ENCODE data around the gene MVP. TPM values are rescaled to one million over a fixed set of nuclear protein-coding genes. Genes with fewer than 3 reads are reported as not detected.
"Not testable (repeated sequence)": the region's sequence is repeated elsewhere in the genome, so short reads cannot be mapped to it uniquely, and the experiment has no call there.

Gene MVP
- total RNA-seq, 2 donors from 2014 or later = 44.4 to 77.9 TPM

DNA sequence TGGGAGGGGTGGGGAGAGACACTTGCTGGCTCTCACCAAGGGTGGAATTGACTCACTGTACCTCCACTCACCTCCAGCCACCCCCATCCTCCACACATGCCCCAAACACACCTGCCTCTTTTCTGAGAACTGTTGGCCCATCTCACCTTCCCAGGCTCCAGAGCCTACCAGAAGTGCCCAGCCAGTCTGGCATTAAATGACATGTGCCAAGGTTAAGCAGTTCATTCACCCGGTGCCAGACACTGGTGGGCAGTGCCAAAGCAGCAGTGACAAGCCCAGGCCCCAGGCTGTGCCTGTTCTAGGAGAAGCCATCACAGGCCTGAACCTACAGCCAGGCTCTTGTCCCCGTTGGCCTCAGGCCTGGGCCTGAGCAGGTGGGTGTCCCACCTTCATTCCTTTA is 11.2 kb downstream of the MVP start:
- Histone ChIP-seq H3K27ac (no peak overlapping the region), H3K9me3 (no peaks in the 10 kb centered on the region), H3K4me1 (no peaks in the 10 kb centered on the region), H3K4me3 (no peak overlapping the region), H3K36me3 (peaks cover 54% of the 10 kb centered on the region), H3K27me3 (no peaks in the 10 kb centered on the region)
- TF ChIP-seq, protein P1, sequence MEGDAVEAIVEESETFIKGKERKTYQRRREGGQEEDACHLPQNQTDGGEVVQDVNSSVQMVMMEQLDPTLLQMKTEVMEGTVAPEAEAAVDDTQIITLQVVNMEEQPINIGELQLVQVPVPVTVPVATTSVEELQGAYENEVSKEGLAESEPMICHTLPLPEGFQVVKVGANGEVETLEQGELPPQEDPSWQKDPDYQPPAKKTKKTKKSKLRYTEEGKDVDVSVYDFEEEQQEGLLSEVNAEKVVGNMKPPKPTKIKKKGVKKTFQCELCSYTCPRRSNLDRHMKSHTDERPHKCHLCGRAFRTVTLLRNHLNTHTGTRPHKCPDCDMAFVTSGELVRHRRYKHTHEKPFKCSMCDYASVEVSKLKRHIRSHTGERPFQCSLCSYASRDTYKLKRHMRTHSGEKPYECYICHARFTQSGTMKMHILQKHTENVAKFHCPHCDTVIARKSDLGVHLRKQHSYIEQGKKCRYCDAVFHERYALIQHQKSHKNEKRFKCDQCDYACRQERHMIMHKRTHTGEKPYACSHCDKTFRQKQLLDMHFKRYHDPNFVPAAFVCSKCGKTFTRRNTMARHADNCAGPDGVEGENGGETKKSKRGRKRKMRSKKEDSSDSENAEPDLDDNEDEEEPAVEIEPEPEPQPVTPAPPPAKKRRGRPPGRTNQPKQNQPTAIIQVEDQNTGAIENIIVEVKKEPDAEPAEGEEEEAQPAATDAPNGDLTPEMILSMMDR (IDR thresholded peaks at IDR 0.05) = no peak
- no peak for DNase-seq (ENCODE audit: low spot score)

DNA sequence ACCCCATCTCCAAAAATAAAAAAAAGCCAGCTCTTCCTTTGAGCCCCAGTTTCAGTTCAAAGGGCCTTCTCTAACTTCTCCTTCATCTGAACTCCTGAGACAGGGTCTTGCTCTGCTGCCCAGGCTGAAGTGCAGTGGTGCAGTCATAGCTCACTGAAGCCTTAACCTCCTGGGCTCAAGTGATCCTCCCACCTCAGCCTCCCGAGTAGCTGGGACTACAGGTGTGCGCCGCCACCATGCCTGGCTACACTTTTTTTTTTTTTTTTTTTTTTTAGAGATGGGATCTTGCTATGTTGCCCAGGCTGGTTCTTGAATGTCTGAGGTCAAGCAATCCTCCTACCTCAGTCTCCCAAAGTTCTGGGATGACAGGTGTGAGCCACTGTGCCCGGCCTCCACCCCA is 13.0 kb downstream of the MVP start:
- H3K27ac ChIP-seq; H3K27me3 ChIP-seq; H3K4me1 ChIP-seq; H3K9me3 ChIP-seq; H3K4me3 ChIP-seq; DNase-seq (ENCODE audit: low spot score): not testable (repeated sequence)
- H3K36me3 ChIP-seq = peaks cover 66% of the 10 kb centered on the region

- no peaks in the 10 kb centered on the region for H3K9me3 ChIP-seq
- TF ChIP-seq, protein P1 (IDR thresholded peaks at IDR 0.05) = no peak
- H3K4me1 ChIP-seq = no peaks in the 10 kb centered on the region
- no peaks in the 10 kb centered on the region for H3K27me3 ChIP-seq
- H3K27ac ChIP-seq = no peak overlapping the region
- H3K36me3 ChIP-seq = peaks cover 69% of the 10 kb centered on the region
- no peak overlapping the region for H3K4me3 ChIP-seq
- no peak for DNase-seq (ENCODE audit: low spot score)
These were observed 13.8 kb downstream of the MVP start for GRCh38 chr16:29834079-29834478.

DNA sequence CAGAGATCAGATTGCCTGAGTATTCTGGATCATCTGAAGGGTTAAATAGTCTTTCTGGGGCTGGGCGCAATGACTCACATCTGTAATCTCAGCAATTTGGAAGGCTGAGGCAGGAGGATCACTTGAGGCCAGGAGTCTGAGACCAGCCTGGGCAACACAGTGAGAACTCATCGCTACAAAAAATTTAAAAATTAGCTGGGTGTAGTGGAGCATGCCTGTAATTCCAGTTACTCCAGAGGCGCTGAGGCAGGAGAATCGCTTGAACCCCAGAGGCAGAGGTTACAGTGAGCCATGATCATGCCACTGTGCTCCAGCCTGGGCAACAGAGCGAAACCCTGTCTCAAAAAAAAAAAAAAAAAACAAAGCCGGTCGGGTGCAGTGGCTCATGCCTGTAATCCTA is 15.7 kb downstream of the MVP start:
- DNase-seq (ENCODE audit: low spot score) = no peak
- Histone ChIP-seq H3K36me3 (peaks cover 85% of the 10 kb centered on the region), H3K27ac (no peak overlapping the region), H3K4me1 (no peaks in the 10 kb centered on the region), H3K9me3 (no peaks in the 10 kb centered on the region), H3K27me3 (no peaks in the 10 kb centered on the region), H3K4me3 (no peak overlapping the region)
- TF ChIP-seq, protein P1 (IDR thresholded peaks at IDR 0.05) = no peak

GRCh38 chr16:29836623-29837022 is 16.4 kb downstream of the MVP start:
- TF ChIP-seq, protein P1 (IDR thresholded peaks at IDR 0.05) = no peak
- H3K9me3 ChIP-seq = no peaks in the 10 kb centered on the region
- H3K36me3 ChIP-seq = peaks cover 85% of the 10 kb centered on the region
- no peak for DNase-seq (ENCODE audit: low spot score)
- no peak overlapping the region for H3K4me3 ChIP-seq
- H3K27ac ChIP-seq = no peak overlapping the region
- H3K4me1 ChIP-seq = no peaks in the 10 kb centered on the region
- no peaks in the 10 kb centered on the region for H3K27me3 ChIP-seq

- H3K4me3 ChIP-seq = no peak overlapping the region
- H3K27me3 ChIP-seq = no peaks in the 10 kb centered on the region
These were observed 17.6 kb downstream of the MVP start for GRCh38 chr16:29837841-29838240.

More at GRCh38 chr16:29837841-29838240, 17.6 kb downstream of the MVP start:
- TF ChIP-seq, protein P1 (IDR thresholded peaks at IDR 0.05) = no peak
- DNase-seq (ENCODE audit: low spot score) = no peak
- Histone ChIP-seq H3K4me1 (no peaks in the 10 kb centered on the region), H3K27ac (no peak overlapping the region), H3K36me3 (peaks cover 89% of the 10 kb centered on the region), H3K9me3 (no peaks in the 10 kb centered on the region)
